Neuronal stem cell (in vitro differentiated cells): ENCODE data around the gene GBE1.

Experiments used
- DNase-seq: peaks from one replicate; pipeline ENCODE4 v3.0.0-alpha.2; 2013; ENCODE audit warnings: low spot score
- H2AFZ ChIP-seq: one replicate; pipeline ENCODE4 v1.6.1; 2013; ENCODE audit warnings: mild to moderate bottlenecking, low read length, inconsistent platforms
- H2AK5ac ChIP-seq: 2 replicates; pipeline ENCODE4 v1.6.1; 2013; ENCODE audit warnings: low read depth, mild to moderate bottlenecking, inconsistent platforms, low read length, moderate library complexity, mixed read lengths
- H2BK120ac ChIP-seq: 2 replicates; pipeline ENCODE4 v1.6.1; 2013; ENCODE audit warnings: low read depth, mild to moderate bottlenecking, inconsistent platforms, low read length, moderate library complexity, mixed read lengths
- H2BK12ac ChIP-seq: one replicate; pipeline ENCODE4 v1.6.1; 2013; ENCODE audit warnings: low read length, inconsistent platforms
- H2BK15ac ChIP-seq: 2 replicates; pipeline ENCODE4 v1.6.1; 2013; ENCODE audit warnings: mild to moderate bottlenecking, low read length, inconsistent platforms, mixed read lengths
- H2BK5ac ChIP-seq: one replicate; pipeline ENCODE4 v1.6.1; 2013; ENCODE audit warnings: inconsistent platforms, mild to moderate bottlenecking, low read length, moderate library complexity
- H3K14ac ChIP-seq: one replicate; pipeline ENCODE4 v1.6.1; 2013; ENCODE audit warnings: low read length, inconsistent platforms
- H3K18ac ChIP-seq: 2 replicates; pipeline ENCODE4 v1.6.1; 2013; ENCODE audit warnings: low read length, inconsistent platforms
- H3K23ac ChIP-seq: 2 replicates; pipeline ENCODE4 v1.6.1; 2013; ENCODE audit warnings: low read depth, mild to moderate bottlenecking, mixed read lengths, low read length, inconsistent platforms; ENCODE audit not compliant: poor library complexity
- H3K27ac ChIP-seq: replicated peaks from 3 replicates; pipeline ENCODE4 v1.5.1; 2013; ENCODE audit warnings: low read length, inconsistent platforms
- H3K27me3 ChIP-seq, 3 experiments: 2 replicates each; pipeline ENCODE4 v1.6.1; 2013; ENCODE audit warnings: low read length in 3 of 3, mild to moderate bottlenecking in 2 of 3, inconsistent platforms in 1 of 3, low read depth in 1 of 3, mixed read lengths in 1 of 3, moderate library complexity in 1 of 3; ENCODE audit not compliant: control insufficient read depth in 3 of 3, insufficient read depth in 3 of 3
- H3K36me3 ChIP-seq, 2 donors: replicated peaks in 1 of 2; 2 replicates each; pipeline ENCODE4 v1.6.1; 2013; ENCODE audit warnings: low read length in 2 of 2; ENCODE audit not compliant: control insufficient read depth in 2 of 2, insufficient read depth in 2 of 2
- H3K4ac ChIP-seq: 2 replicates; pipeline ENCODE4 v1.6.1; 2013; ENCODE audit warnings: inconsistent platforms, mild to moderate bottlenecking, low read length, moderate library complexity
- H3K4me1 ChIP-seq, 2 donors: 1 replicate in 1 of 2; 2 replicates in 1 of 2; pipeline ENCODE4 v1.6.1; 2013; ENCODE audit warnings: low read length in 2 of 2, low read depth in 1 of 2; ENCODE audit not compliant: control insufficient read depth in 2 of 2, insufficient read depth in 1 of 2
- H3K4me2 ChIP-seq: one replicate; pipeline ENCODE4 v1.6.1; 2013; ENCODE audit warnings: mild to moderate bottlenecking, low read length, inconsistent platforms; ENCODE audit not compliant: insufficient read depth, poor library complexity, severe bottlenecking
- H3K4me3 ChIP-seq, 2 donors: 2 replicates each; pipeline ENCODE4 v1.5.1; 2013; ENCODE audit warnings: low read length in 2 of 2, mild to moderate bottlenecking in 2 of 2, inconsistent platforms in 1 of 2, moderate library complexity in 1 of 2
- H3K79me1 ChIP-seq: one replicate; pipeline ENCODE4 v1.6.1; 2013; ENCODE audit warnings: low read depth, mild to moderate bottlenecking, inconsistent platforms, low read length, moderate library complexity
- H3K9ac ChIP-seq: one replicate; pipeline ENCODE4 v1.6.1; 2013; ENCODE audit warnings: mild to moderate bottlenecking, low read depth, low read length, inconsistent platforms; ENCODE audit not compliant: poor library complexity
- H3K9me3 ChIP-seq, 2 donors: replicated peaks in 1 of 2; 2 replicates each; pipeline versions ENCODE3 to v1.6.1; 2013; ENCODE audit warnings: low read length in 2 of 2, mild to moderate bottlenecking in 2 of 2, inconsistent platforms in 1 of 2, low read depth in 1 of 2, mixed read lengths in 1 of 2, moderate library complexity in 1 of 2; ENCODE audit not compliant: control insufficient read depth in 2 of 2, insufficient read depth in 1 of 2
- H4K8ac ChIP-seq: one replicate; pipeline ENCODE4 v1.6.1; 2013; ENCODE audit warnings: low read depth, mild to moderate bottlenecking, inconsistent platforms, low read length, moderate library complexity
- H4K91ac ChIP-seq: one replicate; pipeline ENCODE4 v1.6.1; 2013; ENCODE audit warnings: low read length, low read depth, mild to moderate bottlenecking, inconsistent platforms; ENCODE audit not compliant: poor library complexity
- WGBS, 2 donors: extraction: QIAGEN DNeasy Blood & Tissue Kit; methylation state at CpG; one replicate each; pipeline ENCODE4 v1.1.7; 2013; ENCODE audit warnings: missing lambda C conversion rate in 2 of 2, mixed read lengths in 1 of 2; ENCODE audit not compliant: insufficient read length in 2 of 2, insufficient replicate concordance in 1 of 2; ENCODE audit errors: extremely low coverage in 2 of 2; 5-methylcytosine and 5-hydroxymethylcytosine counted together

Gene GBE1

GRCh38 chr3:81579744-81580143 lies 181.7 kb downstream of the GBE1 start:
- no peak overlapping the region for H2AK5ac ChIP-seq
- H3K23ac ChIP-seq, result no peak overlapping the region
- no peak for DNase-seq
- H3K4ac ChIP-seq, result no peak overlapping the region
- H4K8ac ChIP-seq, result no peak overlapping the region
- no peak overlapping the region for H2BK5ac ChIP-seq
- no peaks in the 10 kb centered on the region for H3K27me3 ChIP-seq
- H2AFZ ChIP-seq, result no peak overlapping the region
- H3K9me3 ChIP-seq, result no peaks in the 10 kb centered on the region
- H3K18ac ChIP-seq, result no peak overlapping the region
- H3K4me2 ChIP-seq, result no peak overlapping the region
- H3K36me3 ChIP-seq, result peaks cover 0 to 4% of the 10 kb centered on the region in 2 donors
- no CpG with 5 or more reads among the region's 2 CpGs for WGBS, 2 donors
- no peaks in the 10 kb centered on the region for H3K79me1 ChIP-seq
- H3K4me1 ChIP-seq, result peaks cover 0 to 6% of the 10 kb centered on the region in 2 donors
- H2BK15ac ChIP-seq, result no peak overlapping the region
- peak overlapping the region; percentile 53 for H3K27ac ChIP-seq
- H4K91ac ChIP-seq, result no peak overlapping the region
- H2BK12ac ChIP-seq, result no peak overlapping the region
- H2BK120ac ChIP-seq, result no peak overlapping the region
- H3K4me3 ChIP-seq, result no peak overlapping the region
- no peak overlapping the region for H3K14ac ChIP-seq
- no peak overlapping the region for H3K9ac ChIP-seq

GRCh38 chr3:81572201-81572756 lies 189.2 kb downstream of the GBE1 start:
- no CpG with 5 or more reads among the region's 1 CpG for WGBS, 2 donors
- Histone ChIP-seq H2BK120ac (no peak overlapping the region), H3K4me2 (no peak overlapping the region), H3K79me1 (no peaks in the 10 kb centered on the region), H3K18ac (no peak overlapping the region), H4K91ac (no peak overlapping the region), H3K27me3 (no peaks in the 10 kb centered on the region), H3K4ac (no peak overlapping the region), H3K9me3 (no peaks in the 10 kb centered on the region), H2AK5ac (no peak overlapping the region), H3K36me3 (no peaks in the 10 kb centered on the region), H3K27ac (no peak overlapping the region), H3K9ac (no peak overlapping the region), H3K4me3 (no peak overlapping the region), H3K14ac (no peak overlapping the region), H3K4me1 (no peaks in the 10 kb centered on the region), H2BK5ac (no peak overlapping the region), H3K23ac (no peak overlapping the region), H2AFZ (no peak overlapping the region), H2BK12ac (no peak overlapping the region), H2BK15ac (no peak overlapping the region), H4K8ac (no peak overlapping the region)
- DNase-seq, result no peak

- WGBS, 2 donors, result no CpG with 5 or more reads among the region's 5 CpGs
- H3K9me3 ChIP-seq, result no peaks in the 10 kb centered on the region
- no peak overlapping the region for H3K9ac ChIP-seq
- no peak overlapping the region for H2BK5ac ChIP-seq
- no peak overlapping the region for H2BK120ac ChIP-seq
- H3K18ac ChIP-seq, result no peak overlapping the region
- no peaks in the 10 kb centered on the region for H3K27me3 ChIP-seq
- H2BK12ac ChIP-seq, result no peak overlapping the region
- H2BK15ac ChIP-seq, result no peak overlapping the region
- H3K27ac ChIP-seq, result no peak overlapping the region
- no peak overlapping the region for H3K23ac ChIP-seq
- no peak overlapping the region for H3K4me3 ChIP-seq
- no peaks in the 10 kb centered on the region for H3K36me3 ChIP-seq
- DNase-seq, result no peak
- H4K91ac ChIP-seq, result no peak overlapping the region
- H3K14ac ChIP-seq, result no peak overlapping the region
- no peak overlapping the region for H3K4me2 ChIP-seq
- no peaks in the 10 kb centered on the region for H3K4me1 ChIP-seq
- no peak overlapping the region for H3K4ac ChIP-seq
- no peak overlapping the region for H2AK5ac ChIP-seq
- no peak overlapping the region for H2AFZ ChIP-seq
- no peaks in the 10 kb centered on the region for H3K79me1 ChIP-seq
- no peak overlapping the region for H4K8ac ChIP-seq
Observed at GRCh38 chr3:81568378-81568777, 193.1 kb downstream of the GBE1 start.

- Histone ChIP-seq H2BK12ac (no peak overlapping the region), H2BK5ac (no peak overlapping the region), H3K36me3 (no peaks in the 10 kb centered on the region), H3K79me1 (no peaks in the 10 kb centered on the region), H2AFZ (no peak overlapping the region), H2BK120ac (no peak overlapping the region), H3K4me3 (no peak overlapping the region), H3K14ac (no peak overlapping the region), H3K27me3 (no peaks in the 10 kb centered on the region), H3K9ac (no peak overlapping the region), H3K27ac (no peak overlapping the region), H2BK15ac (no peak overlapping the region), H3K4ac (no peak overlapping the region), H3K4me2 (no peak overlapping the region), H4K91ac (no peak overlapping the region), H3K18ac (no peak overlapping the region), H3K23ac (no peak overlapping the region), H4K8ac (no peak overlapping the region), H2AK5ac (no peak overlapping the region), H3K9me3 (no peaks in the 10 kb centered on the region), H3K4me1 (no peaks in the 10 kb centered on the region)
- no CpG with 5 or more reads among the region's 2 CpGs for WGBS, 2 donors
- no peak for DNase-seq
Observed at GRCh38 chr3:81565041-81565440, 196.4 kb downstream of the GBE1 start.
